HCT116 (cell line): ENCODE data around the gene ATP6V0A1. TPM values are rescaled to one million over a fixed set of nuclear protein-coding genes. Genes with fewer than 3 reads are reported as not detected.

Source experiments
- ATAC-seq: fragments of 200-7000 bp; cut with Tn5 transposase; 2 replicates; pipeline ENCODE4 v1.9.1; 2020; ENCODE audit warnings: mild to moderate bottlenecking, moderate library complexity
- BruUV-seq: library from RNA; stranded (reverse); fragments of 400-500 nt; replicated peaks from 2 replicates; lab custom pipeline; 2021; lab: Mats Ljungman, UMichigan
- CTCF ChIA-PET: fragments of 300-600 bp; sonication (Branson Sonifier 250); formaldehyde crosslinking; loops from one replicate; lab custom pipeline; 2021; ENCODE audit warnings: antibody characterized with exemption; lab: Charles Lee
- POLR2A ChIA-PET: fragments of 300-600, 350-600 bp; sonication (Branson Sonifier 250); formaldehyde crosslinking; loops from one replicate; lab custom pipeline; 2021; ENCODE audit warnings: antibody characterized with exemption; lab: Charles Lee
- RAD21 ChIA-PET, 2 experiments: fragments of 300-600 bp; sonication (Branson Sonifier 250); formaldehyde crosslinking; loops; one replicate each; lab custom pipeline; 2023; ENCODE audit warnings: low total read pairs in 2 of 2; ENCODE audit not compliant: uncharacterized antibody in 2 of 2, unreplicated experiment in 2 of 2, low non-redundant PET in 1 of 2; lab: Charles Lee
- DNase-seq: peaks from one replicate; pipeline ENCODE4 v3.0.0-alpha.2; 2010; ENCODE audit warnings: low read depth, low spot score
- H2AFZ ChIP-seq: fragments of 200-600 bp; shearing (Covaris generic), sonication (generic); 2 replicates; pipeline ENCODE4 v1.6.1; 2017; ENCODE audit warnings: low read depth, mixed run types, mixed read lengths, antibody characterized with exemption, low read length; ENCODE audit not compliant: poor library complexity, severe bottlenecking
- H3K27ac ChIP-seq: 2 replicates; pipeline ENCODE4 v1.5.1; 2012; ENCODE audit warnings: low read depth, low read length
- H3K27me3 ChIP-seq: fragments of 200-600 bp; sonication (generic); 2 replicates; pipeline ENCODE4 v1.6.1; 2016; ENCODE audit warnings: mixed run types, low read length, mixed read lengths; ENCODE audit not compliant: insufficient read depth
- H3K36me3 ChIP-seq, 2 experiments: fragments of 200-500 bp in 1 of 2; fragments of 200-600 bp in 1 of 2; sonication (Bioruptor generic) in 1 of 2; sonication (generic) in 1 of 2; 2 replicates each; pipeline versions ENCODE4 v1.5.1 to v1.6.1; 2014 to 2016; ENCODE audit warnings: low read length in 2 of 2, inconsistent platforms in 1 of 2, mixed read lengths in 1 of 2, mixed run types in 1 of 2; ENCODE audit not compliant: insufficient read depth in 2 of 2, control insufficient read depth in 1 of 2
- H3K4me1 ChIP-seq, 2 experiments: fragments of 200-600 bp in 1 of 2; sonication (generic) in 1 of 2; 2 replicates each; pipeline versions ENCODE4 v1.5.1 to v1.6.1; 2012 to 2017; ENCODE audit warnings: low read length in 2 of 2, inconsistent platforms in 1 of 2, mild to moderate bottlenecking in 1 of 2, mixed read lengths in 1 of 2, mixed run types in 1 of 2, moderate library complexity in 1 of 2; ENCODE audit not compliant: insufficient read depth in 2 of 2, control insufficient read depth in 1 of 2
- H3K4me2 ChIP-seq: fragments of 200-600 bp; sonication (generic); 2 replicates; pipeline ENCODE4 v1.6.1; 2017; ENCODE audit warnings: mixed run types, low read length, mixed read lengths
- H3K4me3 ChIP-seq, 2 experiments: fragments of 200-600 bp in 1 of 2; sonication (generic) in 1 of 2; replicated peaks in 1 of 2; 2 replicates each; pipeline ENCODE4 v1.5.1; 2011 to 2016; ENCODE audit warnings: low read length in 2 of 2, control low read depth in 1 of 2, low read depth in 1 of 2, mild to moderate bottlenecking in 1 of 2, mixed read lengths in 1 of 2, mixed run types in 1 of 2
- H3K79me2 ChIP-seq: fragments of 200-600 bp; sonication (generic); 2 replicates; pipeline ENCODE4 v1.6.1; 2017; ENCODE audit warnings: mild to moderate bottlenecking, mixed run types, low read length, moderate library complexity, mixed read lengths; ENCODE audit not compliant: insufficient read depth
- H3K9ac ChIP-seq: fragments of 200-600 bp; sonication (generic); 2 replicates; pipeline ENCODE4 v1.6.1; 2016; ENCODE audit warnings: low read length, mixed read lengths
- H3K9me2 ChIP-seq: fragments of 200-600 bp; sonication (generic), shearing (Covaris generic); 2 replicates; pipeline ENCODE4 v1.6.1; 2017; ENCODE audit warnings: mixed run types, mild to moderate bottlenecking, moderate library complexity; ENCODE audit not compliant: insufficient read depth
- H3K9me3 ChIP-seq, 2 experiments: fragments of 200-500 bp in 1 of 2; fragments of 200-600 bp in 1 of 2; sonication (Bioruptor generic) in 1 of 2; sonication (generic) in 1 of 2; 2 replicates each; pipeline ENCODE4 v1.6.1; 2014 to 2017; ENCODE audit warnings: low read length in 2 of 2, mixed read lengths in 2 of 2, inconsistent platforms in 1 of 2, low read depth in 1 of 2, mild to moderate bottlenecking in 1 of 2, mixed run types in 1 of 2, moderate library complexity in 1 of 2; ENCODE audit not compliant: control insufficient read depth in 1 of 2, insufficient read depth in 1 of 2
- H4K20me1 ChIP-seq: fragments of 200-600 bp; sonication (generic), shearing (Covaris generic); 2 replicates; pipeline ENCODE4 v1.6.1; 2017; ENCODE audit warnings: mixed run types, mild to moderate bottlenecking, moderate library complexity; ENCODE audit not compliant: insufficient read depth
- CBX3 ChIP-seq: IDR thresholded peaks from 2 replicates; pipeline ENCODE4 v1.6.1; 2012; ENCODE audit warnings: low read depth
- CEBPB ChIP-seq: IDR thresholded peaks from 2 replicates; pipeline ENCODE4 v1.6.1; 2012; ENCODE audit warnings: low read depth
- EGR1 ChIP-seq: IDR thresholded peaks from 2 replicates; pipeline ENCODE4 v1.6.1; 2012; ENCODE audit warnings: low read depth
- EZH2 ChIP-seq: fragments of 200-600 bp; sonication (generic); IDR thresholded peaks from 2 replicates; pipeline ENCODE4 v1.6.1; 2017; ENCODE audit warnings: antibody characterized with exemption, mixed run types
- EZH2phosphoT487 ChIP-seq: fragments of 200-600 bp; IDR thresholded peaks from 2 replicates; pipeline ENCODE4 v1.6.1; 2018; ENCODE audit warnings: antibody characterized with exemption, borderline replicate concordance
- FOSL1 ChIP-seq: IDR thresholded peaks from 2 replicates; pipeline ENCODE4 v1.6.1; 2012; ENCODE audit warnings: low read depth
- SP1 ChIP-seq: IDR thresholded peaks from 2 replicates; pipeline ENCODE4 v1.6.1; 2012; ENCODE audit warnings: low read depth
- SRF ChIP-seq: IDR thresholded peaks from 2 replicates; pipeline ENCODE4 v1.6.1; 2012; ENCODE audit warnings: low read depth
- YY1 ChIP-seq: IDR thresholded peaks from 2 replicates; pipeline ENCODE4 v1.6.1; 2011; ENCODE audit warnings: low read length, low read depth, moderate library complexity, mild to moderate bottlenecking; ENCODE audit not compliant: insufficient replicate concordance; ENCODE audit errors: extremely low read depth
- ZFX ChIP-seq: fragments of 450-650 bp; IDR thresholded peaks from 2 replicates; pipeline ENCODE4 v1.6.1; 2017
- intact Hi-C: fragments of 100-400 bp; cut with micrococcal nuclease; formaldehyde crosslinking; loops from 2 replicates; pipeline ENCODE4 v1.10.0; 2022
- total RNA-seq: library from RNA; stranded (reverse); gene quantifications from one replicate; pipeline ENCODE4 v1.2.1, GENCODE V29; 2021; ENCODE audit not compliant: unreplicated experiment
- TF ChIP-seq, protein P1 (sequence below): IDR thresholded peaks from 2 replicates; pipeline ENCODE4 v1.6.1; 2012
- TF ChIP-seq, protein P2 (sequence below): IDR thresholded peaks from 2 replicates; pipeline ENCODE4 v1.6.1; 2012

ATP6V0A1 gene
- total RNA-seq, 1 experiment from 2014 or later: 65.2 TPM

DNA sequence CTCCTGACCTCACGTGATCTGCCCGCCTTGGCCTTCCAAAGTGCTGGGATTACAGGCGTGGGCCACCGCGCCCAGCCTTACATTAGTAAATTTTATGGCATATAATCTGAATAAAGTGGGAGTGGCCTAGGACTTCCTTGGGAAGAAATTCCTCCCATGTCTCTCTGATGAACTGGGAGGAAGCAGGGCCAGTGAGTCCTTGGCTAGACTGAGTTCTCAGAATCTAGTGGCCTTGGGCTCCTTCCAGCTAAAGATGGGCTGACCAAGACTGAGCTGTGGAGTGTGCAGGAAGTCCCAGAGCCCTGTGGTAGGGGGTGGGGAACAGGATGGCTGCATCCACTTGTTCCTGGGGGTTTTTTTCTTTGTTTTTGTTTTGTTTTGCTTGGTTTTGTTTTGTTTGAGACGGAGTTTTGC lies 67.4 kb downstream of the ATP6V0A1 start:
- Histone ChIP-seq H3K9me2 (no peaks in the 10 kb centered on the region), H3K4me1 (peaks cover 26 to 67% of the 10 kb centered on the region in 2 experiments), H3K27me3 (no peaks in the 10 kb centered on the region), H3K27ac (no peak overlapping the region), H3K4me3 (no peak overlapping the region), H3K4me2 (no peak overlapping the region), H3K36me3 (peaks cover 3 to 5% of the 10 kb centered on the region in 2 experiments; a peak in 2 of 4 replicates), H4K20me1 (no peaks in the 10 kb centered on the region), H3K9ac (no peak overlapping the region), H3K9me3 (no peaks in the 10 kb centered on the region), H2AFZ (no peak overlapping the region), H3K79me2 (no peaks in the 10 kb centered on the region)
- no peak for DNase-seq
- intact Hi-C loops: loop anchor here (5.0 to 10.0 kb wide), 2 partner anchors 409 to 501 kb away; partner anchors contain the start of gene NKIRAS2
- TF ChIP-seq EZH2: no peak
- no peak for TF ChIP-seq SRF
- TF ChIP-seq, protein P1, sequence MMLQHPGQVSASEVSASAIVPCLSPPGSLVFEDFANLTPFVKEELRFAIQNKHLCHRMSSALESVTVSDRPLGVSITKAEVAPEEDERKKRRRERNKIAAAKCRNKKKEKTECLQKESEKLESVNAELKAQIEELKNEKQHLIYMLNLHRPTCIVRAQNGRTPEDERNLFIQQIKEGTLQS: no peak
- no peak for TF ChIP-seq SP1
- no peak for TF ChIP-seq CEBPB
- no peak for TF ChIP-seq EGR1
- TF ChIP-seq YY1: no peak
- no peak for TF ChIP-seq CBX3
- no peak for TF ChIP-seq EZH2phosphoT487
- TF ChIP-seq ZFX: no peak
- TF ChIP-seq, protein P2, sequence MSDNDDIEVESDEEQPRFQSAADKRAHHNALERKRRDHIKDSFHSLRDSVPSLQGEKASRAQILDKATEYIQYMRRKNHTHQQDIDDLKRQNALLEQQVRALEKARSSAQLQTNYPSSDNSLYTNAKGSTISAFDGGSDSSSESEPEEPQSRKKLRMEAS: no peak
- no peak for TF ChIP-seq FOSL1
- no peak for ATAC-seq
- ChIA-PET CTCF (interaction anchor here (1.5 kb wide), 1 partner anchor 119 kb away, joined by 14 read pairs; no protein-coding TSS in a partner anchor), POLR2A (no interaction called here), RAD21 (interaction anchor here in 1 of 2 experiments (2.0 kb wide), 1 partner anchor 8 kb away, joined by 6 read pairs; no protein-coding TSS in a partner anchor)
- BruUV-seq: no TSS peak
